Keratinocyte (primary cell): ENCODE measurements around the gene HOXB5. TPM values are rescaled to one million over a fixed set of nuclear protein-coding genes. Genes with fewer than 3 reads are reported as not detected.
A peak's percentile ranks its signal among the peaks of the same experiment; 100 is the strongest.

Source experiments
- DNase-seq: peaks from one replicate; pipeline ENCODE4 v3.0.0-alpha.2; 2011; ENCODE audit warnings: low read depth, missing footprints, low spot score
- FAIRE-seq: peaks from 2 replicates; lab custom pipeline; 2011; peaks lifted over from hg19 to GRCh38; lab: Jason Lieb, UNC
- H2AFZ ChIP-seq: 2 replicates; pipeline ENCODE4 v1.6.0; 2012; ENCODE audit warnings: low read length, control low read depth, inconsistent platforms; ENCODE audit not compliant: control insufficient read depth
- H3K27ac ChIP-seq: 2 replicates; pipeline ENCODE4 v1.5.1; 2011; ENCODE audit warnings: low read length; ENCODE audit not compliant: control insufficient read depth, insufficient read depth
- H3K27me3 ChIP-seq: 3 replicates; pipeline ENCODE4 v1.6.0; 2011; ENCODE audit warnings: low read length; ENCODE audit not compliant: control insufficient read depth, insufficient read depth; ENCODE audit errors: extremely low read depth
- H3K36me3 ChIP-seq, 2 experiments: 2 replicates in 1 of 2; 3 replicates in 1 of 2; pipeline ENCODE4 v1.5.1; 2011; ENCODE audit warnings: low read length in 2 of 2, mild to moderate bottlenecking in 1 of 2; ENCODE audit not compliant: control insufficient read depth in 2 of 2, insufficient read depth in 2 of 2; ENCODE audit errors: extremely low read depth in 1 of 2
- H3K4me1 ChIP-seq: 3 replicates; pipeline ENCODE4 v1.5.1; 2011; ENCODE audit warnings: low read length; ENCODE audit not compliant: control insufficient read depth, insufficient read depth; ENCODE audit errors: extremely low read depth
- H3K4me2 ChIP-seq: 3 replicates; pipeline ENCODE4 v1.6.0; 2011; ENCODE audit warnings: low read depth, low read length; ENCODE audit not compliant: control insufficient read depth, insufficient read depth; ENCODE audit errors: extremely low read depth
- H3K4me3 ChIP-seq, 3 experiments: fragments of 200-600 bp in 1 of 3; sonication (generic) in 1 of 3; 2 replicates in 2 of 3; 3 replicates in 1 of 3; pipeline ENCODE4 v1.5.1; 2011 to 2016; ENCODE audit warnings: low read length in 3 of 3, mild to moderate bottlenecking in 3 of 3, control low read depth in 2 of 3, inconsistent platforms in 1 of 3, low read depth in 1 of 3, mixed read lengths in 1 of 3, mixed run types in 1 of 3, moderate library complexity in 1 of 3; ENCODE audit not compliant: control insufficient read depth in 2 of 3, insufficient read depth in 2 of 3; ENCODE audit errors: extremely low read depth in 1 of 3
- H3K79me2 ChIP-seq: 2 replicates; pipeline ENCODE4 v1.6.0; 2012; ENCODE audit warnings: low read length; ENCODE audit not compliant: control insufficient read depth, insufficient read depth
- H3K9ac ChIP-seq: 3 replicates; pipeline ENCODE4 v1.6.0; 2011; ENCODE audit warnings: low read length; ENCODE audit not compliant: control insufficient read depth, insufficient read depth; ENCODE audit errors: extremely low read depth
- H3K9me1 ChIP-seq: 3 replicates; pipeline ENCODE4 v1.6.0; 2011; ENCODE audit warnings: low read length; ENCODE audit not compliant: control insufficient read depth, insufficient read depth; ENCODE audit errors: extremely low read depth
- H3K9me3 ChIP-seq: 2 replicates; pipeline ENCODE4 v1.5.1; 2012; ENCODE audit warnings: low read depth, low read length; ENCODE audit not compliant: control insufficient read depth
- H4K20me1 ChIP-seq: 3 replicates; pipeline ENCODE4 v1.6.0; 2011; ENCODE audit warnings: low read length; ENCODE audit not compliant: control insufficient read depth, insufficient read depth; ENCODE audit errors: extremely low read depth
- CTCF ChIP-seq, 3 experiments: IDR thresholded peaks in 1 of 3; conservative IDR thresholded peaks in 1 of 3; optimal IDR thresholded peaks in 1 of 3; 2 replicates in 2 of 3; 3 replicates in 1 of 3; pipeline versions ENCODE3 to v1.5.1; 2011; ENCODE audit warnings: low read length in 3 of 3, mild to moderate bottlenecking in 3 of 3, moderate library complexity in 2 of 3, control low read depth in 1 of 3, inconsistent platforms in 1 of 3; ENCODE audit not compliant: insufficient read depth in 2 of 3; ENCODE audit errors: extremely low read depth in 1 of 3
- EZH2 ChIP-seq: IDR thresholded peaks from one replicate; pipeline ENCODE4 v1.6.1; 2012; ENCODE audit warnings: inconsistent platforms, mild to moderate bottlenecking, low read length, moderate library complexity
- dilution Hi-C: fragments of 300-500 bp; cut with MboI; formaldehyde crosslinking; loops from one replicate; pipeline ENCODE4 v1.7.0; 2020; ENCODE audit warnings: low sequenced_read_pairs; ENCODE audit not compliant: extremely low pct_ligation_motif_present
- polyA plus RNA-seq, 5 experiments: library from polyadenylated mRNA; depleted of rRNA in 3 of 5; stranded (reverse) in 3 of 5; stranded (forward) in 1 of 5; unstranded in 1 of 5; fragments of >200 nt; gene quantifications; 1 replicate in 1 of 5; 2 replicates in 3 of 5; 3 replicates in 1 of 5; pipeline versions ENCODE4 v1.2.1 to v1.2.3, GENCODE V29; 2011 to 2012; ENCODE audit warnings: missing spikeins in 2 of 5, low read depth in 1 of 5, low replicate concordance in 1 of 5

Gene HOXB5
- polyA plus RNA-seq, 1 donor (not counting 4 experiments of a cell fraction or from before 2014, with no cell fraction given) = not detected

- peak; percentile 20 for TF ChIP-seq EZH2
- no peak for TF ChIP-seq CTCF (optimal IDR thresholded peaks at IDR 0.05 in 1 of 3, IDR thresholded peaks at IDR 0.05 in 1 of 3, conservative IDR thresholded peaks at IDR 0.05 in 1 of 3; ENCODE audit: extremely low read depth in 1 of 3, insufficient read depth in 2 of 3, low read length in 3 of 3)
- H3K36me3 ChIP-seq = no peaks in the 10 kb centered on the region
- no peak overlapping the region for H2AFZ ChIP-seq
- DNase-seq (no peak), FAIRE-seq (no peak)
- no peak overlapping the region for H3K9ac ChIP-seq
- no peak overlapping the region for H3K4me3 ChIP-seq
- H3K27me3 ChIP-seq = peaks cover 100% of the 10 kb centered on the region
- dilution Hi-C loops = no loop called here
- H3K4me2 ChIP-seq = no peak overlapping the region
- H4K20me1 ChIP-seq = peaks cover 5% of the 10 kb centered on the region
- H3K4me1 ChIP-seq = peaks cover 3% of the 10 kb centered on the region
- H3K27ac ChIP-seq = no peak overlapping the region
- no peaks in the 10 kb centered on the region for H3K79me2 ChIP-seq
- no peaks in the 10 kb centered on the region for H3K9me1 ChIP-seq
- no peaks in the 10 kb centered on the region for H3K9me3 ChIP-seq
These were observed 35.3 kb upstream of the HOXB5 start for GRCh38 chr17:48628649-48629410.

- H3K4me3 ChIP-seq = no peak overlapping the region
- H3K79me2 ChIP-seq = no peaks in the 10 kb centered on the region
- no peak overlapping the region for H3K9ac ChIP-seq
- TF ChIP-seq CTCF (optimal IDR thresholded peaks at IDR 0.05 in 1 of 3, IDR thresholded peaks at IDR 0.05 in 1 of 3, conservative IDR thresholded peaks at IDR 0.05 in 1 of 3; ENCODE audit: extremely low read depth in 1 of 3, insufficient read depth in 2 of 3, low read length in 3 of 3) (no peak), EZH2 (peak; percentile 50)
- H3K9me1 ChIP-seq = no peaks in the 10 kb centered on the region
- H3K4me2 ChIP-seq = no peak overlapping the region
- FAIRE-seq = no peak
- H2AFZ ChIP-seq = no peak overlapping the region
- H3K27ac ChIP-seq = no peak overlapping the region
- H3K27me3 ChIP-seq = peaks cover 100% of the 10 kb centered on the region
- H3K9me3 ChIP-seq = no peaks in the 10 kb centered on the region
- H4K20me1 ChIP-seq = peaks cover 5% of the 10 kb centered on the region
- no peak for DNase-seq
- no peaks in the 10 kb centered on the region for H3K36me3 ChIP-seq
- dilution Hi-C loops = no loop called here
- H3K4me1 ChIP-seq = peaks cover 3% of the 10 kb centered on the region
These were observed 34.3 kb upstream of the HOXB5 start for GRCh38 chr17:48627623-48628521.
